GM12878 (cell line): ENCODE data around the gene MCM9. TPM values are rescaled to one million over a fixed set of nuclear protein-coding genes. Genes with fewer than 3 reads are reported as not detected.

Experiments
- ATAC-seq: fragments of 200-7000 bp; cut with Tn5 transposase; 3 replicates; pipeline ENCODE4 v1.9.1; 2020; ENCODE audit warnings: mild to moderate bottlenecking, moderate library complexity
- BruUV-seq: library from RNA; stranded (reverse); fragments of 400-500 nt; replicated peaks from 2 replicates; lab custom pipeline; 2021; lab: Mats Ljungman, UMichigan
- CTCF ChIA-PET: fragments of 300-600 bp; sonication (Branson Sonifier 250); formaldehyde crosslinking; extraction: SDS; loops from one replicate; lab custom pipeline; 2021; ENCODE audit warnings: inconsistent platforms; lab: Yijun Ruan, JAX
- POLR2A ChIA-PET: fragments of 350-600 bp; formaldehyde crosslinking; extraction: SDS; loops from one replicate; lab custom pipeline; 2021; ENCODE audit warnings: inconsistent platforms; lab: Charles Lee
- RAD21 ChIA-PET: fragments of 300-600 bp; sonication (Branson Sonifier 250); formaldehyde crosslinking; loops from one replicate; lab custom pipeline; 2023; ENCODE audit warnings: antibody characterized with exemption; ENCODE audit not compliant: unreplicated experiment; lab: Charles Lee
- SMC1A ChIA-PET: fragments of 300-600 bp; sonication (Branson Sonifier 250); formaldehyde crosslinking; loops from one replicate; lab custom pipeline; 2023; ENCODE audit not compliant: unreplicated experiment, uncharacterized antibody; lab: Charles Lee
- DNase-seq: peaks from one replicate; pipeline ENCODE4 v3.0.0-alpha.2; 2011; ENCODE audit warnings: low read depth, low spot score
- FAIRE-seq: peaks from 3 replicates; lab custom pipeline; 2011; peaks lifted over from hg19 to GRCh38; lab: Jason Lieb, UNC
- H2AFZ ChIP-seq: 2 replicates; pipeline ENCODE4 v1.6.0; 2011; ENCODE audit warnings: low read depth, low read length, control low read depth; ENCODE audit not compliant: control insufficient read depth
- H3K27ac ChIP-seq: 2 replicates; pipeline ENCODE4 v1.5.1; 2011; ENCODE audit warnings: control low read depth; ENCODE audit not compliant: control insufficient read depth, insufficient read depth
- H3K27me3 ChIP-seq, 2 experiments: replicated peaks in 1 of 2; 2 replicates each; pipeline versions ENCODE4 v1.6.0 to v1.6.1; 2011; ENCODE audit warnings: low read length in 1 of 2; ENCODE audit not compliant: control insufficient read depth in 2 of 2, insufficient read depth in 2 of 2
- H3K36me3 ChIP-seq, 2 experiments: 2 replicates each; pipeline ENCODE4 v1.5.1; 2011; ENCODE audit warnings: low read length in 1 of 2; ENCODE audit not compliant: control insufficient read depth in 2 of 2, insufficient read depth in 2 of 2
- H3K4me1 ChIP-seq: 2 replicates; pipeline ENCODE4 v1.6.1; 2011; ENCODE audit warnings: mild to moderate bottlenecking, low read length, moderate library complexity, mixed read lengths; ENCODE audit not compliant: control insufficient read depth, insufficient read depth
- H3K4me2 ChIP-seq: 2 replicates; pipeline ENCODE4 v1.6.0; 2011; ENCODE audit warnings: control low read depth; ENCODE audit not compliant: control insufficient read depth, insufficient read depth
- H3K4me3 ChIP-seq: fragments of 200-600 bp; sonication (generic); 2 replicates; pipeline ENCODE4 v1.5.1; 2016
- H3K79me2 ChIP-seq: 2 replicates; pipeline ENCODE4 v1.6.0; 2011; ENCODE audit warnings: low read length; ENCODE audit not compliant: control insufficient read depth, insufficient read depth
- H3K9ac ChIP-seq: 2 replicates; pipeline ENCODE4 v1.8.0; 2011; ENCODE audit warnings: low read length, control low read depth, mixed read lengths; ENCODE audit not compliant: control insufficient read depth, insufficient read depth
- H3K9me3 ChIP-seq: replicated peaks from 3 replicates; pipeline ENCODE4 v1.5.1; 2011; ENCODE audit warnings: mild to moderate bottlenecking, low read length; ENCODE audit not compliant: control insufficient read depth, insufficient read depth
- H4K20me1 ChIP-seq: 2 replicates; pipeline ENCODE4 v1.6.0; 2011; ENCODE audit not compliant: control insufficient read depth, insufficient read depth
- BHLHE40 ChIP-seq, 2 experiments: fragments of 450-650 bp in 1 of 2; IDR thresholded peaks; 2 replicates each; pipeline ENCODE4 v1.6.1; 2011 to 2017; ENCODE audit warnings: low read depth in 2 of 2, borderline replicate concordance in 1 of 2, improper control_type of control experiment in 1 of 2, low read length in 1 of 2, mild to moderate bottlenecking in 1 of 2
- ESRRA ChIP-seq: IDR thresholded peaks from 2 replicates; pipeline ENCODE4 v1.6.1; 2012; ENCODE audit warnings: mild to moderate bottlenecking, low read length, improper control_type of control experiment
- FOS ChIP-seq: IDR thresholded peaks from 3 replicates; pipeline ENCODE4 v1.6.1; 2011; ENCODE audit warnings: borderline replicate concordance; ENCODE audit not compliant: insufficient read length; ENCODE audit errors: extremely low read depth
- IKZF1 ChIP-seq: fragments of 450-650 bp; conservative IDR thresholded peaks from 2 replicates; pipeline ENCODE4 v1.6.1; 2017; ENCODE audit warnings: antibody characterized with exemption, mild to moderate bottlenecking
- KLF5 ChIP-seq: fragments of 450-650 bp; IDR thresholded peaks from 2 replicates; pipeline ENCODE4 v1.6.1; 2014; ENCODE audit warnings: mild to moderate bottlenecking; ENCODE audit not compliant: partially characterized antibody
- MYC ChIP-seq: IDR thresholded peaks from 2 replicates; pipeline ENCODE4 v1.6.1; 2011; ENCODE audit warnings: mild to moderate bottlenecking, low read length, moderate library complexity, inconsistent platforms; ENCODE audit not compliant: insufficient read depth, insufficient replicate concordance, insufficient read length, severe bottlenecking
- NFYA ChIP-seq: IDR thresholded peaks from 2 replicates; pipeline ENCODE4 v1.6.1; 2011; ENCODE audit warnings: low read depth, mild to moderate bottlenecking, low read length, improper control_type of control experiment, borderline replicate concordance
- NR2C1 ChIP-seq: fragments of 450-650 bp; IDR thresholded peaks from 2 replicates; pipeline ENCODE4 v1.6.1; 2017; ENCODE audit warnings: antibody characterized with exemption, mild to moderate bottlenecking, moderate library complexity
- POLR2AphosphoS2 ChIP-seq: IDR thresholded peaks from 2 replicates; pipeline ENCODE4 v1.6.1; 2011; ENCODE audit warnings: low read depth, mild to moderate bottlenecking, low read length, improper control_type of control experiment, moderate library complexity
- SKIL ChIP-seq: fragments of 450-650 bp; IDR thresholded peaks from 2 replicates; pipeline ENCODE4 v1.6.1; 2017; ENCODE audit warnings: mild to moderate bottlenecking, low read depth, inconsistent platforms; ENCODE audit not compliant: poor library complexity, severe bottlenecking
- TAF1 ChIP-seq: IDR thresholded peaks from 2 replicates; pipeline ENCODE4 v1.6.1; 2011; ENCODE audit warnings: mild to moderate bottlenecking, low read depth, low read length, borderline replicate concordance
- WGBS: methylation state at CpG from one replicate; pipeline ENCODE4 v1.1.6; 2016; ENCODE audit warnings: low lambda C conversion rate; ENCODE audit not compliant: insufficient replicate concordance, insufficient coverage; ENCODE audit errors: missing lambda C conversion rate; 5-methylcytosine and 5-hydroxymethylcytosine counted together
- in situ Hi-C: fragments of 300-500 bp; cut with MboI; formaldehyde crosslinking; loops from 9 replicates; pipeline ENCODE4 v1.14.3; 2018; ENCODE audit warnings: mixed read lengths
- intact Hi-C: fragments of 100-400 bp; cut with micrococcal nuclease; formaldehyde crosslinking; loops from one replicate; pipeline ENCODE4 v1.14.2; 2022; ENCODE audit not compliant: unreplicated experiment
- polyA plus RNA-seq, 11 experiments: library from polyadenylated mRNA; depleted of rRNA in 4 of 11; unstranded in 6 of 11; stranded (reverse) in 5 of 11; fragments of >200 nt; fragmentation: Nextera tagmentation in 4 of 11; fragmentation: Illumina TruSeq in 1 of 11; extraction: Ambion mirVana in 4 of 11; extraction: Trizol in 1 of 11; gene quantifications; 1 replicate in 1 of 11; 2 replicates in 10 of 11; pipeline versions ENCODE4 v1.2.1 to v1.2.3, GENCODE V29; 2011 to 2016; ENCODE audit warnings: inconsistent platforms in 2 of 11, missing spikeins in 2 of 11, low read depth in 1 of 11
- total RNA-seq, 4 experiments: library from RNA; depleted of rRNA in 3 of 4; stranded (reverse); fragments of >200 nt in 3 of 4; fragmentation: Illumina TruSeq in 1 of 4; extraction: Trizol in 1 of 4; gene quantifications; 2 replicates each; pipeline versions ENCODE4 v1.2.1 to v1.2.3, GENCODE V29; 2013 to 2021

MCM9 gene
- total and polyA plus RNA-seq, 10 of the 15 experiments (the other 5 are each of a cell fraction or from before 2014, with no cell fraction given): 3.4 to 18.5 (median 9.7) TPM

GRCh38 chr6:118784641-118785164 lies 150.3 kb downstream of the MCM9 start (continued):
- TF ChIP-seq MYC: no peak
- TF ChIP-seq FOS: no peak
- TF ChIP-seq BHLHE40 (IDR thresholded peaks at IDR 0.05; ENCODE audit: borderline replicate concordance in 1 of 2, low read depth in 2 of 2, low read length in 1 of 2): no peak

- no peaks in the 10 kb centered on the region for H3K9me3 ChIP-seq
- H3K27ac ChIP-seq: no peak overlapping the region
- DNase-seq: no peak
- intact Hi-C loops (no loop called here), in situ Hi-C loops (loop anchor here (10.0 to 25.0 kb wide), 2 partner anchors 499 to 797 kb away; no protein-coding TSS in a partner anchor)
- H2AFZ ChIP-seq: no peak overlapping the region
- CTCF ChIA-PET: interaction anchor here (0.5 to 2.3 kb wide), 7 partner anchors 13 to 936 kb away, joined by 3 to 15 read pairs (median 4); no protein-coding TSS in a partner anchor
- H3K4me2 ChIP-seq: no peak overlapping the region
- BruUV-seq: no TSS peak
- no peak for ATAC-seq
- H3K4me1 ChIP-seq: no peaks in the 10 kb centered on the region
- FAIRE-seq: no peak
- no peak overlapping the region for H3K9ac ChIP-seq
- no peak overlapping the region for H3K4me3 ChIP-seq
- H4K20me1 ChIP-seq: no peaks in the 10 kb centered on the region
- no peaks in the 10 kb centered on the region for H3K79me2 ChIP-seq
- 39% methylated on average over 5 of the region's 5 CpGs for WGBS
- SMC1A ChIA-PET: interaction anchor here (0.7 to 2.2 kb wide), 5 partner anchors 8 to 152 kb away, joined by 3 to 7 read pairs (median 4); no protein-coding TSS in a partner anchor
- no peaks in the 10 kb centered on the region for H3K36me3 ChIP-seq
- RAD21 ChIA-PET: interaction anchor here (1.1 kb wide), 1 partner anchor 112 kb away, joined by 6 read pairs; no protein-coding TSS in a partner anchor
- H3K27me3 ChIP-seq: no peaks in the 10 kb centered on the region; a peak in 1 of 4 replicates
- POLR2A ChIA-PET: interaction anchor here (0.6 kb wide), 1 partner anchor 21 kb away, joined by 3 read pairs; no protein-coding TSS in a partner anchor
- TF ChIP-seq NFYA (no peak), IKZF1 (no peak), KLF5 (no peak), SKIL (no peak), POLR2AphosphoS2 (no peak), TAF1 (no peak), ESRRA (no peak), NR2C1 (no peak)
These were observed 150.9 kb downstream of the MCM9 start for GRCh38 chr6:118783931-118784550.
